Left ventricle myocardium inferior (tissue), 1 donor: ENCODE measurements around the gene CSN2. TPM values are rescaled to one million over a fixed set of nuclear protein-coding genes. Genes with fewer than 3 reads are reported as not detected.

Source experiments
- DNase-seq: peaks from one replicate; pipeline ENCODE4 v3.0.0-alpha.2; 2020
- H3K27ac ChIP-seq: fragments of 200-600 bp; replicated peaks from 2 replicates; pipeline ENCODE4 v1.8.0; 2021
- H3K27me3 ChIP-seq: fragments of 200-600 bp; 2 replicates; pipeline ENCODE4 v1.8.0; 2021; ENCODE audit warnings: low read depth
- H3K36me3 ChIP-seq: fragments of 200-600 bp; 2 replicates; pipeline ENCODE4 v1.8.0; 2021
- H3K4me1 ChIP-seq: fragments of 200-600 bp; 2 replicates; pipeline ENCODE4 v1.8.0; 2021
- H3K4me3 ChIP-seq: fragments of 200-600 bp; 2 replicates; pipeline ENCODE4 v1.8.0; 2021; ENCODE audit warnings: mild to moderate bottlenecking, moderate library complexity
- H3K9me3 ChIP-seq: fragments of 200-600 bp; replicated peaks from 2 replicates; pipeline ENCODE4 v1.8.0; 2021
- CTCF ChIP-seq: fragments of 200-600 bp; IDR thresholded peaks from 2 replicates; pipeline ENCODE4 v1.8.0; 2021; ENCODE audit warnings: antibody characterized with exemption, mild to moderate bottlenecking, borderline replicate concordance
- intact Hi-C: fragments of 100-400 bp; cut with micrococcal nuclease; formaldehyde crosslinking; loops from one replicate; pipeline ENCODE4 v1.11.0; 2022
- total RNA-seq: library from RNA; stranded (reverse); fragmentation: NEBNext Ultra II Directional; extraction: Animal tissue kit (Norgen Biotek cat#: 25700); gene quantifications from one replicate; pipeline ENCODE4 v1.2.1, GENCODE V29; 2021
- donor health status: DM: no; HTN: yes; CAD: no; lungs with severe emphysema.

The CSN2 gene
- total RNA-seq, 1 donor from 2014 or later: not detected

DNA sequence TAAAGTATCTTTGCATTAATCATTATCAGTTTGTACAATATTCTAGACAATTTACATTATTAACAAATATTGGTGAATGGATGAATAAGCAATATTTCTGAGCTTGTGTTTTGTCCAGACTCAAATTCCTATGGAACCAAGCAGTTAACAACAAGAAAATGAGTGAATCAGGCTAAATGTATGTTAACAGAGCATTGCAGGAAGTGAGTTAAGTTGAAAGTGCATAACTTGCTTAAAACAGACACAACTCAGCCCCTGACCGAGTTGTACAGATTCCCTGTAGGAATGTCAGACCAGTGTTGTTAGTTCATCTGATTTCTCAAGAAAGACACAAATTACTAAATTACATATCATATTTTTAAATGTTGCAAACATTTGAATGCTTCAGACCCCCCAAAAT lies 58.4 kb downstream of the CSN2 start:
- no peaks in the 10 kb centered on the region for H3K36me3 ChIP-seq
- intact Hi-C loops: no loop called here
- no peaks in the 10 kb centered on the region for H3K27me3 ChIP-seq
- no peaks in the 10 kb centered on the region for H3K4me1 ChIP-seq
- no peak for DNase-seq
- no peak for TF ChIP-seq CTCF
- no peak overlapping the region for H3K4me3 ChIP-seq
- no peak overlapping the region for H3K27ac ChIP-seq
- H3K9me3 ChIP-seq: peaks cover 4% of the 10 kb centered on the region

Other genes starting within 250 kb of the CSN2 start
- 1.1 TPM for gene SULT1B1, start 205.1 kb downstream of the CSN2 start, total RNA-seq
- gene SULT1E1, start 105.6 kb downstream of the CSN2 start, total RNA-seq: not detected
- gene CSN1S1, start 34.7 kb downstream of the CSN2 start, total RNA-seq: not detected
- not detected for gene STATH, start 30.2 kb upstream of the CSN2 start, total RNA-seq
- not detected for gene HTN3, start 62.7 kb upstream of the CSN2 start, total RNA-seq
- gene HTN1, start 84.7 kb upstream of the CSN2 start, total RNA-seq: not detected
- gene PRR27, start 188.5 kb upstream of the CSN2 start, total RNA-seq: not detected
- gene ODAM, start 230.0 kb upstream of the CSN2 start, total RNA-seq: not detected